Choroid plexus epithelial cell (primary cell): ENCODE results near the gene SPDYE2B.
"Not testable (repeated sequence)": the region's sequence is repeated elsewhere in the genome, so short reads cannot be mapped to it uniquely, and the experiment has no call there.

Source experiments
- DNase-seq: peaks from one replicate; pipeline ENCODE4 v3.0.0-alpha.2; 2010; ENCODE audit warnings: low read depth
- H3K4me3 ChIP-seq: 2 replicates; pipeline ENCODE4 v1.5.1; 2011; ENCODE audit warnings: low read depth, mild to moderate bottlenecking, control low read depth, low read length, moderate library complexity

SPDYE2B gene, protein sequence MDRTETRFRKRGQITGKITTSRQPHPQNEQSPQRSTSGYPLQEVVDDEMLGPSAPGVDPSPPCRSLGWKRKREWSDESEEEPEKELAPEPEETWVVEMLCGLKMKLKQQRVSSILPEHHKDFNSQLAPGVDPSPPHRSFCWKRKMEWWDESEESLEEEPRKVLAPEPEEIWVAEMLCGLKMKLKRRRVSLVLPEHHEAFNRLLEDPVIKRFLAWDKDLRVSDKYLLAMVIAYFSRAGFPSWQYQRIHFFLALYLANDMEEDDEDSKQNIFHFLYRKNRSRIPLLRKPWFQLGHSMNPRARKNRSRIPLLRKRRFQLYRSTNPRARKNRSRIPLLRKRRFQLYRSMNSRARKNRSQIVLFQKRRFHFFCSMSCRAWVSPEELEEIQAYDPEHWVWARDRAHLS

GRCh38 chr7:102649924-102650323 is at the start of gene SPDYE2B:
Gene SPDYE2B, plus strand, starts transcription at chr7:102650319. Its CDS starts 2,030 bp downstream, at chr7:102652349.
- H3K4me3 ChIP-seq, DNase-seq: not testable (repeated sequence)

DNA sequence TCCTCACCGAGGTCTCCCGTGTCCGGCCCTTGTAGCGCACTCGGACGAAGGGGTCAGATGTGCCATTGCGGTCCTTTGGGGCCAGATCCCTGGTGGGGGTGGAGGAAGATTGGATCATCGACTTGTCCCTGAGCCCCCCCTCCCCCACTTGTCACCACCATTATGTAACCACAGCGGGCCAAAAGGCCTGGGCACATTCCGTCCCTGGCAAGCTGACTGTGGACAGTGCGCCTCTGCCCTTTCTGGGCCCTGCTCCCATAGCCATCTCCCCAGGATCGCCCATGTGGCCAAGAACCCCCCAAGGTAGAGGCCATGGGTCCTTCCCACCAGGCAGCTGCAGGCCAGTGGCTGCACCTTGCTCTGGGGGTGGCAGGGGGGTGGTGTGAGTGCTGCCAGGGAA is 47.8 kb upstream of the SPDYE2B start:
- DNase-seq, H3K4me3 ChIP-seq: not testable (repeated sequence)

GRCh38 chr7:102604431-102605145 is 45.5 kb upstream of the SPDYE2B start:
- DNase-seq, H3K4me3 ChIP-seq: not testable (repeated sequence)

DNA sequence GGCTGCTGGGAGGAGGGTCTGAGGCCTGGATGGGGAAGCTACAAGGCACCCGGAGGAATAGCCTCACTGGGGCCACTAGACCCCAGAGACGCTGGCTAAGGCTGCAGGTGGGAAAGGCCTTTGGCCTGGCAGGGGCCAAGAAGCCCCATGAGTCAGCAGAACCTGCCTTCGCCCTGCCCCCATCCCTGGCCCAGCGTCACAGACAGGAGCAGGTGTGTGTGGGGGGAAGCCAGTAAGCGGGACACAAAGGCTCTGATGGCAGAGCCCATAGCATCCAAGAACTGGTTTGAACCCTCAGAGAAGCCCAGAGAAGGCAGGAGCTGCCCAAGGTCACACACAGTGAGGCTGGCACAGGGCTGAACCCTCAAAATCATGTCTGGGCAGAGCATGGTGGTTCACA is 43.3 kb upstream of the SPDYE2B start:
- DNase-seq: not testable (repeated sequence)

GRCh38 chr7:102609734-102610133 is 40.4 kb upstream of the SPDYE2B start:
- H3K4me3 ChIP-seq: not testable (repeated sequence)

More for the DNA sequence above, 43.3 kb upstream of the SPDYE2B start:
- not testable (repeated sequence) for H3K4me3 ChIP-seq

GRCh38 chr7:102610441-102610840 is 39.7 kb upstream of the SPDYE2B start:
- DNase-seq, H3K4me3 ChIP-seq: not testable (repeated sequence)

More at GRCh38 chr7:102609734-102610133, 40.4 kb upstream of the SPDYE2B start:
- DNase-seq: not testable (repeated sequence)

GRCh38 chr7:102611013-102611674 is 39.0 kb upstream of the SPDYE2B start:
- H3K4me3 ChIP-seq, DNase-seq: not testable (repeated sequence)

DNA sequence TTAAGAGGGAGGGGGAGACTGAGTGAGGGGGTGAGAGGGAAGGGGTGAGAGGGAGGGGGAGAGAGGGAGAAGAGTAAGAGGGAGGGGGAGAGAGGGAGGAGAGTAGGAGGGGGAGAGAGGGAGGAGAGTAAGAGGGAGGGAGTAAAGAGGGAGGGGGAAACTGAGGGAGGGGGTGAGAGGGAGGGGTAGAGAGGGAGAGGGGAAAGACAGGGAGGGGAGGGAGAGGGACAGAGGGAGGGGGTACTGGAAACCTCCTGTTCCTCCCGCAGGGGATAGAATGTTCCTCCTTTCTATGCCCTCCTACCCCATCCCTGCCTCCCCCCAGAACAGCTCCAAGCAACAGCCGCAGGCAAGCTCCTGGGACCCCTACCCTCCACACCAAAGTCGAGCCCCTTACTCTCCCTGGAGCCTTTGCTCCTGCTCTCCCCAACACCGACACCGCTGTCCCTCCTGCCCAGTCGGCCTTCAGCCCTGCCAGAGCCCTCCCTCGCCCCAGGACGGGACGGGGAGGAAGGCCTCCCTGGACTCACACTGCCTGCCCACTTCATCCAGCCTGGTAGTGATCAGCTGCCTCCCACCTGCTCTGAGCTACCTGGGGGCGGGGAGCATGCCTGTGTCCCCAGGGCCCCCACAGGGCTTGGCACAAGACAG is 38.3 kb upstream of the SPDYE2B start:
- not testable (repeated sequence) for DNase-seq, H3K4me3 ChIP-seq

DNA sequence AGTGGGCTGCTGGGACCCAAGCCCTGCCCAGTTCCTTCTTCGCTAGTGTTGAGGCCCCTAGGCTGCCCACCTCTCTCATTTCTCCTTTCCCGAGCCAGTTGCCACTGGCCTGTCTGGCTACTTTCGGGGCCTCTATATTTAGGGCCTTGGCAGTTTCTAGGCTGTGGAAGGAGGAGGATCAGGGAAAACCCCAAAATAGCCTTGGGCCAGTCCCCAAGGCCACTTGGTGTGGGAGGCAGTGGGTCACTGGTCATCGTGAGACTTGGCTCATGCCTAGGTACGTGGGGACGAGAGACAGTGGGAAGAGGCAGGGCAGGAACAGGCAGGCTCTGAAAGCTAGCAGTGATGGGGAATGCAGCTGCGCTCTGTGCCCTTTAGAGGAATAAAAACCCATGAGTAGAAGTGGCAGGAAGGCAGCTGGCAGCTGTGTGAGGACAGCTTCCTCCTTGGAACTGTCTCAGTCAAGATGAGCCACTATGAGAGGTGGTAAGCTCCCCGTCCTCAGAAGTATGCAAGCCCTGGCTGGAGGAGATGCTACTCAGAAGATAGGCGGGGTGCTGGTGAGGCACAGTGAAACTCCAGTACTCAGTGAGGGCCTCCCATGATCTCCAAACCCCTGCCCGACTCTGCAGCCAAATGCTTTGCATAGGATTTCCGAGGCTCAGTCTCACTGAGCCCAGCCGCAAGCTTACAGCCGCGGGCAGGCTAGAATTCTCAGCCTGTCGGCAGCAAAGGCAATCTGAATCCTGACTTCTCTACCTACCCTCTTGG is 36.4 kb upstream of the SPDYE2B start:
- not testable (repeated sequence) for H3K4me3 ChIP-seq, DNase-seq

DNA sequence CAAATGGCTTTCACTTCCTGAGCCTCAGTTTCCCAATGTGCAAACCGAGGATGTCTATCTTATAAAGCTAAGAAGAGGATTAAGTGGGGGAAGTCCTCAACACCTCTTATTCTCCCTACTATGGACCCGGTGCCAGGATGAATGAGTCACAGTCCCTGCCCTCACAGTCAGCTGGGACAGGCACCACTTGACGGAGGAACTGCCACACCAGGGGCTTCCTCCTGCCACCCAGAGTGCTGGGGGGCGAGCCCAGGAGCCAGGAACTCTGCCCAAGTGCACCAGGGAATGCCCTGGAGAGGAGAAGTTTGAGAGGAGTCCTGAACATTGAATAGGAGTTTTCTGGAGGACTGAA is 35.8 kb upstream of the SPDYE2B start:
- H3K4me3 ChIP-seq, DNase-seq: not testable (repeated sequence)

DNA sequence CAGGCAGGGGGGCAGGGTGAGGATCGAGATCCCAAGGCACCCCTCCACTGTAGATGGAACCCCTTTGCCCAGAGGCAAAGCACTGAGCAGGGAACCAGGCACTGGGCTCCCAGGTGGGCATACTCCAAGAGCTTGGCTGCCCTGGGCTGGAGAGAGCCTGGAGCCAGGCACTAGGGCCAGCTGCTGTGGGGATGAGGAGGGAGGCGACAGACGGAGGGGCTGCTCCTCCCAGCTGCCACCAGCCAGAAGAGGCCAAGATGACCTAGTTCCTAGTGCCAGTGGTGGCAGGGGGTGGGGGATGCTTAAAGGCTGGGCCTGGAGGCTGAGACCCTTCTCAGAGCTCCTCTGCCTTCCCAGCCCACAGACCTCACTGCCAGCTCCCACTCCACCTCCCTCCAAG is 35.2 kb upstream of the SPDYE2B start:
- DNase-seq, H3K4me3 ChIP-seq: not testable (repeated sequence)

- not testable (repeated sequence) for DNase-seq, H3K4me3 ChIP-seq
Observed at GRCh38 chr7:102615930-102616329, 34.2 kb upstream of the SPDYE2B start.

GRCh38 chr7:102616507-102617125 is 33.5 kb upstream of the SPDYE2B start, which contains the start of gene RASA4:
Gene RASA4, minus strand, starts transcription at chr7:102616756. Its CDS starts 67 bp downstream, at chr7:102616689.
- not testable (repeated sequence) for DNase-seq
- H3K4me3 ChIP-seq: peak within 1 kb of the TSS; percentile 37

- H3K4me3 ChIP-seq, DNase-seq: not testable (repeated sequence)
Observed at GRCh38 chr7:102618122-102618521, 32.0 kb upstream of the SPDYE2B start.

GRCh38 chr7:102627271-102627904 is 22.7 kb upstream of the SPDYE2B start:
- not testable (repeated sequence) for DNase-seq

GRCh38 chr7:102630622-102631021 is 19.5 kb upstream of the SPDYE2B start:
- H3K4me3 ChIP-seq, DNase-seq: not testable (repeated sequence)

More at GRCh38 chr7:102627271-102627904, 22.7 kb upstream of the SPDYE2B start:
- H3K4me3 ChIP-seq: not testable (repeated sequence)

DNA sequence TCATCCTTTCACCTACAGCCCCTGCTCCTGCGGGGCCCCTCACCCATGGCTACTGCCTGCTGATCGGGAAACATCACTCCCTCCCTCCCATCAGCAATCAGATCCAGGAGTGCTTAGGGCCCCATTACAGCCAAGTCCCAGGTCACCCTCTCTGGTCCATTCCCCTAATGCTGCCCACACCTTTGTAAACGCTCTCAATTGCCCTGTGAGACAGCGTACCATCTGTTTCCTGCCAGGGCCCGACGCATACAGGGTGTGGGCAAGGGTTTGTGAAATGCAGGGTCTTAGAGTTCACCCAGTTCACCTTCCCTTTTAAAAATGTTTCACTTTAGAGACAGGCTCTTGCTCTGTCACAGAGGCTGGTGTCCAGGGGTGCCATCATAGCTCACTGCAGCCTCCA is 15.8 kb upstream of the SPDYE2B start:
- not testable (repeated sequence) for DNase-seq, H3K4me3 ChIP-seq
